Right lobe of liver (tissue), 4 donors: Measurements from ENCODE around the gene MNAT1.

Source experiments
- POLR2A ChIP-seq: fragments of 450-650 bp; IDR thresholded peaks from one replicate; pipeline ENCODE4 v1.6.1; 2017; ENCODE audit warnings: antibody characterized with exemption, mild to moderate bottlenecking
- TF ChIP-seq, protein P1 (sequence below), 4 donors: fragments of 200-600 bp in 3 of 4; fragments of 450-650 bp in 1 of 4; IDR thresholded peaks; one replicate each; pipeline versions ENCODE4 v1.5.1 to v1.8.0; 2016 to 2022; ENCODE audit warnings: antibody characterized with exemption in 4 of 4, mild to moderate bottlenecking in 2 of 4
- donor health status: DM: no; HTN: no; CAD: no.
- donor health status: DM: no; HTN: no; CAD: no.
- donor health status: DM: no; HTN: yes; CAD: no.

DNA sequence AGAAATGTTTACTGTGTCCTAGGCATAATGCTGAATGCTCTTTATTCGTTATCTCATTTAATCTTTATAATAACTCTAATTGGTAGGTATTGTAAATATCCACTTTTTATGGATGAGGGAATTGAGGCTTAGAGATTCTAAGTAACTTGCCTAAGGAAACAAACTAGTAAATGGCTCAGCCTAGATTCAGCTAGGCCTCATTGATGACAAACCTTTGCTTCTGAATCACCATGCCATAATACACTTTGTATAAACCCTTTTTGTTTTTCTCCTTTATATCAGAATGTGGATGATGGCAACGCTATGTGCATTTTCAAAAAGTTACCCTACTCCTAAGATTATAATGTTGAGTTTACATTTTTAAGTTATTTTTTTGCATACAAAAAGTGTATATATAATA, 34.0 kb downstream of the MNAT1 start:
- TF ChIP-seq POLR2A: no peak
- TF ChIP-seq, protein P1, sequence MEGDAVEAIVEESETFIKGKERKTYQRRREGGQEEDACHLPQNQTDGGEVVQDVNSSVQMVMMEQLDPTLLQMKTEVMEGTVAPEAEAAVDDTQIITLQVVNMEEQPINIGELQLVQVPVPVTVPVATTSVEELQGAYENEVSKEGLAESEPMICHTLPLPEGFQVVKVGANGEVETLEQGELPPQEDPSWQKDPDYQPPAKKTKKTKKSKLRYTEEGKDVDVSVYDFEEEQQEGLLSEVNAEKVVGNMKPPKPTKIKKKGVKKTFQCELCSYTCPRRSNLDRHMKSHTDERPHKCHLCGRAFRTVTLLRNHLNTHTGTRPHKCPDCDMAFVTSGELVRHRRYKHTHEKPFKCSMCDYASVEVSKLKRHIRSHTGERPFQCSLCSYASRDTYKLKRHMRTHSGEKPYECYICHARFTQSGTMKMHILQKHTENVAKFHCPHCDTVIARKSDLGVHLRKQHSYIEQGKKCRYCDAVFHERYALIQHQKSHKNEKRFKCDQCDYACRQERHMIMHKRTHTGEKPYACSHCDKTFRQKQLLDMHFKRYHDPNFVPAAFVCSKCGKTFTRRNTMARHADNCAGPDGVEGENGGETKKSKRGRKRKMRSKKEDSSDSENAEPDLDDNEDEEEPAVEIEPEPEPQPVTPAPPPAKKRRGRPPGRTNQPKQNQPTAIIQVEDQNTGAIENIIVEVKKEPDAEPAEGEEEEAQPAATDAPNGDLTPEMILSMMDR (IDR thresholded peaks at IDR 0.05): no peak
